Thyroid gland (tissue), 4 donors: Measurements from ENCODE around the gene CD19.

Experiments used
- CTCF ChIP-seq, 6 experiments: fragments of 200-600 bp in 3 of 6; fragments of 450-650 bp in 3 of 6; sonication (generic) in 3 of 6; IDR thresholded peaks; one replicate each; pipeline ENCODE4 v1.5.1; 2016 to 2019; ENCODE audit warnings: antibody characterized with exemption in 6 of 6, mild to moderate bottlenecking in 2 of 6, inconsistent platforms in 1 of 6, moderate library complexity in 1 of 6
- POLR2A ChIP-seq, 2 donors: fragments of 450-650 bp; IDR thresholded peaks; one replicate each; pipeline ENCODE4 v1.6.1; 2017; ENCODE audit warnings: antibody characterized with exemption in 2 of 2, mild to moderate bottlenecking in 2 of 2, moderate library complexity in 1 of 2

GRCh38 chr16:28902909-28903308 is 28.9 kb upstream of the CD19 start:
- no peak for TF ChIP-seq CTCF (IDR thresholded peaks at IDR 0.05)
- TF ChIP-seq POLR2A (IDR thresholded peaks at IDR 0.05): no peak
